Neural cell (in vitro differentiated cells): ENCODE data around the gene CACNA1B. TPM values are rescaled to one million over a fixed set of nuclear protein-coding genes. Genes with fewer than 3 reads are reported as not detected.

Source experiments
- H2AFZ ChIP-seq: fragments of 200-600, 300-800 bp; sonication (generic), shearing (Covaris generic); 2 replicates; pipeline ENCODE4 v1.6.0; 2014; ENCODE audit warnings: low read depth, mild to moderate bottlenecking, antibody characterized with exemption, low read length, moderate library complexity
- H3F3A ChIP-seq: fragments of 200-600 bp; shearing (Covaris generic); 2 replicates; pipeline ENCODE4 v1.6.1; 2016; ENCODE audit warnings: mild to moderate bottlenecking, moderate library complexity, mixed read lengths, antibody characterized with exemption, low read length; ENCODE audit not compliant: insufficient read depth, poor library complexity, severe bottlenecking
- H3K27ac ChIP-seq: fragments of 200-600, 300-800 bp; sonication (generic), shearing (Covaris generic); 2 replicates; pipeline ENCODE4 v1.5.1; 2014; ENCODE audit warnings: mild to moderate bottlenecking, low read length, moderate library complexity
- H3K27me3 ChIP-seq: fragments of 300-800, 200-600 bp; sonication (generic), shearing (Covaris generic); 2 replicates; pipeline ENCODE4 v1.6.0; 2014; ENCODE audit warnings: mild to moderate bottlenecking, low read depth, low read length, moderate library complexity; ENCODE audit not compliant: insufficient read depth
- H3K36me3 ChIP-seq: fragments of 300-800, 200-600 bp; sonication (generic), shearing (Covaris generic); 2 replicates; pipeline ENCODE4 v1.5.1; 2014; ENCODE audit warnings: mild to moderate bottlenecking, antibody characterized with exemption, low read length, moderate library complexity; ENCODE audit not compliant: insufficient read depth
- H3K4me2 ChIP-seq: fragments of 300-800, 200-600 bp; sonication (generic), shearing (Covaris generic); 2 replicates; pipeline ENCODE4 v1.6.0; 2014; ENCODE audit warnings: mild to moderate bottlenecking, low read length
- H3K4me3 ChIP-seq: fragments of 300-800, 200-600 bp; sonication (generic), shearing (Covaris generic); 2 replicates; pipeline ENCODE4 v1.5.1; 2014; ENCODE audit warnings: mild to moderate bottlenecking, low read length, moderate library complexity
- H3K79me2 ChIP-seq: fragments of 200-600 bp; shearing (Covaris generic); replicated peaks from 2 replicates; pipeline ENCODE4 v1.6.0; 2014; ENCODE audit warnings: mild to moderate bottlenecking, low read length, moderate library complexity; ENCODE audit not compliant: insufficient read depth
- H3K9ac ChIP-seq: fragments of 300-800, 200-600 bp; sonication (generic), shearing (Covaris generic); 2 replicates; pipeline ENCODE4 v1.6.1; 2016; ENCODE audit warnings: mild to moderate bottlenecking, low read length, mixed read lengths
- H3K9me2 ChIP-seq: fragments of 200-600 bp; shearing (Covaris generic); 2 replicates; pipeline ENCODE4 v1.6.1; 2016; ENCODE audit warnings: mild to moderate bottlenecking, low read length, mixed read lengths; ENCODE audit not compliant: insufficient read depth
- H3K9me3 ChIP-seq: fragments of 200-600, 300-800 bp; sonication (generic), shearing (Covaris generic); 2 replicates; pipeline ENCODE4 v1.6.1; 2016; ENCODE audit warnings: mild to moderate bottlenecking, mixed run types, low read length, moderate library complexity, mixed read lengths
- H4K20me1 ChIP-seq: fragments of 200-600 bp; shearing (Covaris generic); 2 replicates; pipeline ENCODE4 v1.6.1; 2016; ENCODE audit warnings: mild to moderate bottlenecking, mixed run types; ENCODE audit not compliant: insufficient read depth
- EP300 ChIP-seq: fragments of 450-650 bp; conservative IDR thresholded peaks from 2 replicates; pipeline ENCODE4 v1.6.1; 2014; ENCODE audit warnings: antibody characterized with exemption, mild to moderate bottlenecking, moderate library complexity; ENCODE audit not compliant: poor library complexity, severe bottlenecking
- EZH2 ChIP-seq: fragments of 200-600, 300-800 bp; shearing (Covaris generic), sonication (generic); IDR thresholded peaks from 2 replicates; pipeline ENCODE4 v1.6.1; 2014; ENCODE audit warnings: antibody characterized with exemption, low read length, borderline replicate concordance, mild to moderate bottlenecking; ENCODE audit not compliant: insufficient read depth, poor library complexity, severe bottlenecking
- MXI1 ChIP-seq: fragments of 450-650 bp; conservative IDR thresholded peaks from 2 replicates; pipeline ENCODE4 v1.6.1; 2014; ENCODE audit warnings: antibody characterized with exemption, mild to moderate bottlenecking; ENCODE audit not compliant: poor library complexity, severe bottlenecking
- POLR2AphosphoS5 ChIP-seq: IDR thresholded peaks from 2 replicates; pipeline ENCODE4 v1.6.1; 2012
- RAD21 ChIP-seq: fragments of 450-650 bp; conservative IDR thresholded peaks from 2 replicates; pipeline ENCODE4 v1.6.1; 2014; ENCODE audit warnings: antibody characterized with exemption, mild to moderate bottlenecking, moderate library complexity
- SMC3 ChIP-seq: fragments of 450-650 bp; conservative IDR thresholded peaks from 2 replicates; pipeline ENCODE4 v1.6.1; 2014; ENCODE audit warnings: antibody characterized with exemption, mild to moderate bottlenecking, moderate library complexity; ENCODE audit not compliant: poor library complexity
- TAF1 ChIP-seq: IDR thresholded peaks from 2 replicates; pipeline ENCODE4 v1.6.1; 2012; ENCODE audit warnings: low read depth
- polyA plus RNA-seq: library from polyadenylated mRNA; depleted of rRNA; stranded (reverse); fragments of >200 nt; gene quantifications from 2 replicates; pipeline ENCODE4 v1.2.3, GENCODE V29; 2014
- TF ChIP-seq, protein P1 (sequence below): IDR thresholded peaks from 2 replicates; pipeline ENCODE4 v1.6.1; 2012; ENCODE audit warnings: borderline replicate concordance
- TF ChIP-seq, protein P2 (sequence below): fragments of 450-650 bp; IDR thresholded peaks from 2 replicates; pipeline ENCODE4 v1.5.1; 2014; ENCODE audit warnings: antibody characterized with exemption, mild to moderate bottlenecking, moderate library complexity; ENCODE audit not compliant: poor library complexity, severe bottlenecking

CACNA1B gene
- polyA plus RNA-seq, 1 donor from 2014 or later, result 5.8 TPM

GRCh38 chr9:137987244-137988030, 109.9 kb downstream of the CACNA1B start:
- Histone ChIP-seq H3K4me2 (no peak overlapping the region), H3F3A (no peaks in the 10 kb centered on the region), H3K27ac (no peak overlapping the region), H3K4me3 (no peak overlapping the region), H3K9me3 (peaks cover 7% of the 10 kb centered on the region), H3K27me3 (no peaks in the 10 kb centered on the region), H3K79me2 (no peaks in the 10 kb centered on the region), H4K20me1 (no peaks in the 10 kb centered on the region), H3K9ac (no peak overlapping the region), H2AFZ (no peak overlapping the region), H3K9me2 (no peaks in the 10 kb centered on the region), H3K36me3 (no peaks in the 10 kb centered on the region)
- no peak for TF ChIP-seq EZH2
- TF ChIP-seq RAD21, result no peak
- TF ChIP-seq, protein P1, sequence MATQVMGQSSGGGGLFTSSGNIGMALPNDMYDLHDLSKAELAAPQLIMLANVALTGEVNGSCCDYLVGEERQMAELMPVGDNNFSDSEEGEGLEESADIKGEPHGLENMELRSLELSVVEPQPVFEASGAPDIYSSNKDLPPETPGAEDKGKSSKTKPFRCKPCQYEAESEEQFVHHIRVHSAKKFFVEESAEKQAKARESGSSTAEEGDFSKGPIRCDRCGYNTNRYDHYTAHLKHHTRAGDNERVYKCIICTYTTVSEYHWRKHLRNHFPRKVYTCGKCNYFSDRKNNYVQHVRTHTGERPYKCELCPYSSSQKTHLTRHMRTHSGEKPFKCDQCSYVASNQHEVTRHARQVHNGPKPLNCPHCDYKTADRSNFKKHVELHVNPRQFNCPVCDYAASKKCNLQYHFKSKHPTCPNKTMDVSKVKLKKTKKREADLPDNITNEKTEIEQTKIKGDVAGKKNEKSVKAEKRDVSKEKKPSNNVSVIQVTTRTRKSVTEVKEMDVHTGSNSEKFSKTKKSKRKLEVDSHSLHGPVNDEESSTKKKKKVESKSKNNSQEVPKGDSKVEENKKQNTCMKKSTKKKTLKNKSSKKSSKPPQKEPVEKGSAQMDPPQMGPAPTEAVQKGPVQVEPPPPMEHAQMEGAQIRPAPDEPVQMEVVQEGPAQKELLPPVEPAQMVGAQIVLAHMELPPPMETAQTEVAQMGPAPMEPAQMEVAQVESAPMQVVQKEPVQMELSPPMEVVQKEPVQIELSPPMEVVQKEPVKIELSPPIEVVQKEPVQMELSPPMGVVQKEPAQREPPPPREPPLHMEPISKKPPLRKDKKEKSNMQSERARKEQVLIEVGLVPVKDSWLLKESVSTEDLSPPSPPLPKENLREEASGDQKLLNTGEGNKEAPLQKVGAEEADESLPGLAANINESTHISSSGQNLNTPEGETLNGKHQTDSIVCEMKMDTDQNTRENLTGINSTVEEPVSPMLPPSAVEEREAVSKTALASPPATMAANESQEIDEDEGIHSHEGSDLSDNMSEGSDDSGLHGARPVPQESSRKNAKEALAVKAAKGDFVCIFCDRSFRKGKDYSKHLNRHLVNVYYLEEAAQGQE, result no peak
- no peak for TF ChIP-seq MXI1
- TF ChIP-seq TAF1, result no peak
- TF ChIP-seq POLR2AphosphoS5, result no peak
- TF ChIP-seq, protein P2, sequence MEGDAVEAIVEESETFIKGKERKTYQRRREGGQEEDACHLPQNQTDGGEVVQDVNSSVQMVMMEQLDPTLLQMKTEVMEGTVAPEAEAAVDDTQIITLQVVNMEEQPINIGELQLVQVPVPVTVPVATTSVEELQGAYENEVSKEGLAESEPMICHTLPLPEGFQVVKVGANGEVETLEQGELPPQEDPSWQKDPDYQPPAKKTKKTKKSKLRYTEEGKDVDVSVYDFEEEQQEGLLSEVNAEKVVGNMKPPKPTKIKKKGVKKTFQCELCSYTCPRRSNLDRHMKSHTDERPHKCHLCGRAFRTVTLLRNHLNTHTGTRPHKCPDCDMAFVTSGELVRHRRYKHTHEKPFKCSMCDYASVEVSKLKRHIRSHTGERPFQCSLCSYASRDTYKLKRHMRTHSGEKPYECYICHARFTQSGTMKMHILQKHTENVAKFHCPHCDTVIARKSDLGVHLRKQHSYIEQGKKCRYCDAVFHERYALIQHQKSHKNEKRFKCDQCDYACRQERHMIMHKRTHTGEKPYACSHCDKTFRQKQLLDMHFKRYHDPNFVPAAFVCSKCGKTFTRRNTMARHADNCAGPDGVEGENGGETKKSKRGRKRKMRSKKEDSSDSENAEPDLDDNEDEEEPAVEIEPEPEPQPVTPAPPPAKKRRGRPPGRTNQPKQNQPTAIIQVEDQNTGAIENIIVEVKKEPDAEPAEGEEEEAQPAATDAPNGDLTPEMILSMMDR, result no peak
- TF ChIP-seq EP300, result no peak
- TF ChIP-seq SMC3, result no peak

GRCh38 chr9:137988051-137988450, 110.5 kb downstream of the CACNA1B start:
- Histone ChIP-seq H3K27ac (no peak overlapping the region), H3K27me3 (no peaks in the 10 kb centered on the region), H3K36me3 (no peaks in the 10 kb centered on the region), H3K9me3 (peaks cover 7% of the 10 kb centered on the region), H3K9me2 (no peaks in the 10 kb centered on the region), H3K4me3 (no peak overlapping the region), H3F3A (no peaks in the 10 kb centered on the region), H3K79me2 (no peaks in the 10 kb centered on the region), H2AFZ (no peak overlapping the region), H3K4me2 (no peak overlapping the region), H3K9ac (no peak overlapping the region), H4K20me1 (no peaks in the 10 kb centered on the region)
- TF ChIP-seq EP300 (no peak), POLR2AphosphoS5 (no peak), SMC3 (no peak), TAF1 (no peak), MXI1 (no peak), RAD21 (no peak), EZH2 (no peak)
- TF ChIP-seq, protein P1, result no peak
- TF ChIP-seq, protein P2, result no peak
